Renal cortex interstitium (tissue), 15 donors: ENCODE measurements around the gene RND1. TPM values are rescaled to one million over a fixed set of nuclear protein-coding genes. Genes with fewer than 3 reads are reported as not detected.
"Not testable (repeated sequence)": the region's sequence is repeated elsewhere in the genome, so short reads cannot be mapped to it uniquely, and the experiment has no call there.

ENCODE experiments used
- DNase-seq, 11 donors: peaks; one replicate each; pipeline ENCODE4 v3.0.0-alpha.2; 2013; ENCODE audit warnings: low read depth in 9 of 11, low spot score in 4 of 11; ENCODE audit errors: extremely low read depth in 1 of 11
- long read RNA-seq, 16 experiments: transcript quantifications; one replicate each; lab custom pipeline, GENCODE V29; 2026
- polyA plus RNA-seq, 3 donors: library from polyadenylated mRNA; unstranded; fragments of 120-200 nt; gene quantifications; one replicate each; pipeline ENCODE4 v1.2.1, GENCODE V29; 2013; ENCODE audit not compliant: insufficient read length in 3 of 3

The RND1 gene
- polyA plus RNA-seq: 1 to 10 TPM; 2.4 to 2.8 (median 2.6) TPM
- long read RNA-seq, donor 1, partial matches to known transcripts: 0 of 1 reads
- long read RNA-seq, donor 1, other reads (novel, unspliced or antisense): 0 of 1 reads
- long read RNA-seq, donor 2: 0 reads
- long read RNA-seq, donor 3, partial matches to known transcripts: 0 of 7 reads
- long read RNA-seq, donor 3, other reads (novel, unspliced or antisense): 0 of 7 reads
- long read RNA-seq, donor 4, partial matches to known transcripts: 0 of 3 reads
- long read RNA-seq, donor 4, other reads (novel, unspliced or antisense): 0 of 3 reads
- long read RNA-seq, donor 5: 0 reads
- long read RNA-seq, donor 6, partial matches to known transcripts: 0 of 3 reads
- long read RNA-seq, donor 6, other reads (novel, unspliced or antisense): 0 of 3 reads
- long read RNA-seq, donor 7, partial matches to known transcripts: 0 of 5 reads
- long read RNA-seq, donor 7, other reads (novel, unspliced or antisense): 0 of 5 reads
- long read RNA-seq, donor 8, partial matches to known transcripts: 0 of 6 reads
- long read RNA-seq, donor 8, other reads (novel, unspliced or antisense): 0 of 6 reads
- long read RNA-seq, donor 9, partial matches to known transcripts: 0 of 2 reads
- long read RNA-seq, donor 9, other reads (novel, unspliced or antisense): 0 of 2 reads
- long read RNA-seq, donor 10: 0 reads
- long read RNA-seq, donor 11, partial matches to known transcripts: 0 of 1 reads
- long read RNA-seq, donor 11, other reads (novel, unspliced or antisense): 0 of 1 reads
- long read RNA-seq, donor 12: 0 reads
- long read RNA-seq, donor 13: 0 reads
- long read RNA-seq, donor 14, partial matches to known transcripts: 0 of 1 reads
- long read RNA-seq, donor 14, other reads (novel, unspliced or antisense): 0 of 1 reads
- long read RNA-seq, donor 15, partial matches to known transcripts: 0 of 3 reads
- long read RNA-seq, donor 15, other reads (novel, unspliced or antisense): 0 of 3 reads
- long read RNA-seq, donor 16, partial matches to known transcripts: 0 of 2 reads
- long read RNA-seq, donor 16, other reads (novel, unspliced or antisense): 0 of 2 reads

- peak; percentile 80 to 93 (median 86) for DNase-seq
Measured at GRCh38 chr12:48865281-48866051, at the start of gene RND1. Gene RND1, minus strand, starts transcription at chr12:48865870. Its CDS starts 103 bp downstream, at chr12:48865767.

GRCh38 chr12:48910196-48910595, 44.5 kb upstream of the RND1 start:
- no peak for DNase-seq

GRCh38 chr12:48909698-48910097, 44.0 kb upstream of the RND1 start:
- DNase-seq: not testable (repeated sequence)

GRCh38 chr12:48907245-48907644, 41.6 kb upstream of the RND1 start:
- no peak for DNase-seq

- DNase-seq: peak; percentile 75 to 96 (median 88)
Measured at GRCh38 chr12:48903982-48904411, 38.3 kb upstream of the RND1 start.

- DNase-seq: no peak
Measured at GRCh38 chr12:48903363-48903981, 37.8 kb upstream of the RND1 start.

GRCh38 chr12:48901278-48901677, 35.6 kb upstream of the RND1 start:
- no peak for DNase-seq

- DNase-seq: no peak
Measured at GRCh38 chr12:48899651-48900050, 34.0 kb upstream of the RND1 start.

GRCh38 chr12:48894271-48894670, 28.6 kb upstream of the RND1 start:
- no peak for DNase-seq

GRCh38 chr12:48890657-48891418, 25.2 kb upstream of the RND1 start:
- DNase-seq: peak in 8 of 11 donors; percentile 55 to 81 (median 70)

- no peak for DNase-seq
Measured at GRCh38 chr12:48889679-48890078, 24.0 kb upstream of the RND1 start.

- peak in 1 of 11 donors; percentile 36 for DNase-seq
Measured at GRCh38 chr12:48883305-48884161, 17.9 kb upstream of the RND1 start.

- DNase-seq: no peak
Measured at GRCh38 chr12:48882972-48883304, 17.3 kb upstream of the RND1 start.

GRCh38 chr12:48882315-48882687, 16.6 kb upstream of the RND1 start:
- DNase-seq: peak in 1 of 11 donors; percentile 34

- DNase-seq: no peak
Measured at GRCh38 chr12:48881686-48882314, 16.1 kb upstream of the RND1 start.

GRCh38 chr12:48880647-48881046, 15.0 kb upstream of the RND1 start:
- no peak for DNase-seq
